OCI-LY1 (cell line): Measurements from ENCODE around the gene ELMO3.

ENCODE experiments used
- H2AFZ ChIP-seq: fragments of 200-600 bp; sonication (generic), shearing (Covaris generic); 2 replicates; pipeline ENCODE4 v1.6.0; 2014; ENCODE audit warnings: antibody characterized with exemption, mild to moderate bottlenecking, low read length
- H3F3A ChIP-seq: fragments of 200-600 bp; sonication (generic), shearing (Covaris generic); 2 replicates; pipeline ENCODE4 v1.6.0; 2014; ENCODE audit warnings: mild to moderate bottlenecking, antibody characterized with exemption, low read length, moderate library complexity; ENCODE audit not compliant: insufficient read depth
- H3K27ac ChIP-seq: fragments of 200-600 bp; sonication (generic); 2 replicates; pipeline ENCODE4 v1.5.1; 2014; ENCODE audit warnings: low read length, mixed run types, mild to moderate bottlenecking, low read depth; ENCODE audit not compliant: poor library complexity, severe bottlenecking
- H3K27me3 ChIP-seq: fragments of 200-600 bp; sonication (generic); 2 replicates; pipeline ENCODE4 v1.6.0; 2014; ENCODE audit warnings: antibody characterized with exemption, mild to moderate bottlenecking, low read length, moderate library complexity; ENCODE audit not compliant: insufficient read depth
- H3K36me3 ChIP-seq: fragments of 200-600 bp; sonication (generic); 2 replicates; pipeline ENCODE4 v1.6.1; 2014; ENCODE audit warnings: mild to moderate bottlenecking, antibody characterized with exemption, low read length, moderate library complexity, mixed read lengths; ENCODE audit not compliant: insufficient read depth
- H3K4me1 ChIP-seq: fragments of 200-600 bp; sonication (generic); 2 replicates; pipeline ENCODE4 v1.5.1; 2014; ENCODE audit warnings: mild to moderate bottlenecking, low read length, moderate library complexity; ENCODE audit not compliant: insufficient read depth, severe bottlenecking
- H3K4me2 ChIP-seq: fragments of 200-600 bp; sonication (generic), shearing (Covaris generic); 2 replicates; pipeline ENCODE4 v1.6.1; 2014; ENCODE audit warnings: low read length
- H3K4me3 ChIP-seq: fragments of 200-600 bp; sonication (generic); 2 replicates; pipeline ENCODE4 v1.5.1; 2014; ENCODE audit warnings: low read length, low read depth, mild to moderate bottlenecking, mixed read lengths; ENCODE audit not compliant: poor library complexity, severe bottlenecking
- H3K79me2 ChIP-seq: fragments of 200-600 bp; shearing (Covaris generic); 2 replicates; pipeline ENCODE4 v1.6.1; 2016; ENCODE audit warnings: mixed run types, low read length, mixed read lengths; ENCODE audit not compliant: insufficient read depth
- H3K9ac ChIP-seq: fragments of 200-600 bp; sonication (generic), shearing (Covaris generic); 2 replicates; pipeline ENCODE4 v1.6.1; 2014; ENCODE audit warnings: mild to moderate bottlenecking, low read length, mixed read lengths
- H3K9me2 ChIP-seq: fragments of 200-600 bp; sonication (generic), shearing (Covaris generic); 2 replicates; pipeline ENCODE4 v1.6.1; 2014; ENCODE audit warnings: low read depth, mild to moderate bottlenecking, low read length, mixed read lengths
- H3K9me3 ChIP-seq: fragments of 200-600 bp; shearing (Covaris generic); 2 replicates; pipeline ENCODE4 v1.6.1; 2014; ENCODE audit warnings: low read length, mixed read lengths
- H4K20me1 ChIP-seq: fragments of 200-600 bp; sonication (generic), shearing (Covaris generic); 2 replicates; pipeline ENCODE4 v1.6.0; 2016; ENCODE audit warnings: mild to moderate bottlenecking, low read length; ENCODE audit not compliant: insufficient read depth
- CTCF ChIP-seq: fragments of 200-600 bp; sonication (generic), shearing (Covaris generic); IDR thresholded peaks from 2 replicates; pipeline ENCODE4 v1.5.1; 2017; ENCODE audit warnings: mild to moderate bottlenecking, antibody characterized with exemption, low read length, moderate library complexity, mixed read lengths
- EZH2 ChIP-seq: fragments of 200-600 bp; sonication (generic), shearing (Covaris generic); IDR thresholded peaks from 2 replicates; pipeline ENCODE4 v1.8.0; 2017; ENCODE audit warnings: borderline replicate concordance, mixed run types, mild to moderate bottlenecking, antibody characterized with exemption, low read length, moderate library complexity, mixed read lengths

ELMO3 gene

GRCh38 chr16:67250045-67250327 is 51.1 kb downstream of the ELMO3 start:
- Histone ChIP-seq H3K27me3 (peaks cover under 1% of the 10 kb centered on the region; the same call in 1 of the 2 replicates), H3K36me3 (no peaks in the 10 kb centered on the region), H3K9me2 (no peaks in the 10 kb centered on the region), H2AFZ (no peak overlapping the region), H3F3A (no peaks in the 10 kb centered on the region), H3K4me2 (no peak overlapping the region), H3K9me3 (no peaks in the 10 kb centered on the region), H3K79me2 (no peaks in the 10 kb centered on the region), H3K4me1 (peaks cover 29% of the 10 kb centered on the region), H3K4me3 (no peak overlapping the region), H3K9ac (no peak overlapping the region), H4K20me1 (no peaks in the 10 kb centered on the region), H3K27ac (no peak overlapping the region)
- TF ChIP-seq CTCF, result no peak

- H3K36me3 ChIP-seq, result no peaks in the 10 kb centered on the region
- no peaks in the 10 kb centered on the region for H3K9me2 ChIP-seq
- no peaks in the 10 kb centered on the region for H4K20me1 ChIP-seq
- TF ChIP-seq EZH2, result no peak
- no peak for TF ChIP-seq CTCF
- H3K4me2 ChIP-seq, result no peak overlapping the region
- no peaks in the 10 kb centered on the region for H3F3A ChIP-seq
- no peak overlapping the region for H2AFZ ChIP-seq
- H3K4me3 ChIP-seq, result no peak overlapping the region
- H3K9me3 ChIP-seq, result no peaks in the 10 kb centered on the region
- H3K4me1 ChIP-seq, result peaks cover 9% of the 10 kb centered on the region
- H3K27me3 ChIP-seq, result peaks cover 4% of the 10 kb centered on the region; the same call in 1 of the 2 replicates
- no peaks in the 10 kb centered on the region for H3K79me2 ChIP-seq
- no peak overlapping the region for H3K9ac ChIP-seq
- no peak overlapping the region for H3K27ac ChIP-seq
Observed at GRCh38 chr16:67252609-67253497, 53.9 kb downstream of the ELMO3 start.
